Prostate gland (tissue), 2 donors: Measurements from ENCODE around the gene SLC12A6.

Experiments used
- POLR2AphosphoS5 ChIP-seq: sonication (generic); formaldehyde crosslinking; IDR thresholded peaks from one replicate; pipeline ENCODE4 v1.6.1; 2017; ENCODE audit warnings: antibody characterized with exemption
- TF ChIP-seq, protein P1 (sequence below), 4 experiments: fragments of 200-600 bp in 2 of 4; fragments of 450-650 bp in 2 of 4; sonication (generic) in 2 of 4; IDR thresholded peaks; 1 replicate in 3 of 4; 2 replicates in 1 of 4; pipeline ENCODE4 v1.5.1; 2016 to 2019; ENCODE audit warnings: antibody characterized with exemption in 4 of 4, mild to moderate bottlenecking in 2 of 4, moderate library complexity in 2 of 4

DNA sequence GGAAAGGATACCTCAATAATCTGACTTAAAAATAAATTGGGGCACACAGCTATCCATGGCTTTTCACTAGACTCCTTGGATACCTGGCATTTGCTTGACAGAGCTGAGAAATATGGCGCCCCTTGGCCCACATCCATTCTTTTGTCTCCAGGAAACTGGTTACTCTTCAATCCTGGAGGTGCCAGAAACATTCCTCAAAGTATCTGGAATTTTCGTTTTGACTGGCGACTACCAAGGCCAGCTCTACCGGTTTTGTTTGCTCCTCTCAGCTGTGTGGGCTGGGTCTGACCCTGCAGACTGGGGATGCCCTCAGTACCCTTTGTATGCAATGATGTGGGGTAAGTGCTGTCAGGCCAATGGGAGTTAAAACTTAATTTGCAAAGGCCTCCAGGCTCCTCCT is 154.6 kb downstream of the SLC12A6 start:
- TF ChIP-seq, protein P1, sequence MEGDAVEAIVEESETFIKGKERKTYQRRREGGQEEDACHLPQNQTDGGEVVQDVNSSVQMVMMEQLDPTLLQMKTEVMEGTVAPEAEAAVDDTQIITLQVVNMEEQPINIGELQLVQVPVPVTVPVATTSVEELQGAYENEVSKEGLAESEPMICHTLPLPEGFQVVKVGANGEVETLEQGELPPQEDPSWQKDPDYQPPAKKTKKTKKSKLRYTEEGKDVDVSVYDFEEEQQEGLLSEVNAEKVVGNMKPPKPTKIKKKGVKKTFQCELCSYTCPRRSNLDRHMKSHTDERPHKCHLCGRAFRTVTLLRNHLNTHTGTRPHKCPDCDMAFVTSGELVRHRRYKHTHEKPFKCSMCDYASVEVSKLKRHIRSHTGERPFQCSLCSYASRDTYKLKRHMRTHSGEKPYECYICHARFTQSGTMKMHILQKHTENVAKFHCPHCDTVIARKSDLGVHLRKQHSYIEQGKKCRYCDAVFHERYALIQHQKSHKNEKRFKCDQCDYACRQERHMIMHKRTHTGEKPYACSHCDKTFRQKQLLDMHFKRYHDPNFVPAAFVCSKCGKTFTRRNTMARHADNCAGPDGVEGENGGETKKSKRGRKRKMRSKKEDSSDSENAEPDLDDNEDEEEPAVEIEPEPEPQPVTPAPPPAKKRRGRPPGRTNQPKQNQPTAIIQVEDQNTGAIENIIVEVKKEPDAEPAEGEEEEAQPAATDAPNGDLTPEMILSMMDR (IDR thresholded peaks at IDR 0.05) = no peak
- TF ChIP-seq POLR2AphosphoS5 = no peak
